SU-DHL-6 (cell line): Measurements from ENCODE around the gene LRRC40.

Experiments used
- EZH2phosphoT487 ChIP-seq: fragments of 200-600 bp; sonication (generic), shearing (Covaris generic); conservative IDR thresholded peaks from 2 replicates; pipeline ENCODE4 v1.6.1; 2018; ENCODE audit warnings: mild to moderate bottlenecking, antibody characterized with exemption, low read length, moderate library complexity, mixed read lengths
- TF ChIP-seq, protein P1 (sequence below): fragments of 200-600 bp; sonication (generic); IDR thresholded peaks from one replicate; pipeline ENCODE4 v1.5.1; 2017; ENCODE audit warnings: antibody characterized with exemption, mild to moderate bottlenecking, low read length, moderate library complexity; ENCODE audit not compliant: insufficient read depth, poor library complexity, severe bottlenecking

DNA sequence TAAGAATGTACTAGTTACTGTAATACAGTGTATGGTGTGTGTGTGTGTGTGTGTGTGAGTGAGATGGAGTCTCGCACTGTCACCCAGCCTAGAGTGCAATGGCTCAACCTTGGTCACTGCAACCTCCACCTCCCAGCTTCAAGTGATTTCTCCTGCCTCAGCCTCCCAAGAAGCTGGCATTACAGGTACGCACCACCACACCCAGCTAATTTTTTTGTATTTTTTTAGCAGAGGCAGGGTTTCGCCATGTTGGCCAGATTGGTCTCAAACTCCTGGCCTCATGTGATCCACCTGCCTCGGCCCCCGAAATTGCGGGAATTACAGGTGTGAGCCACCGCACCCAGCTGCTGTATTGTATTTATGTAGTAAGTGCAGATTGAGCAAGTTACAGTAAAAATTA is 2.9 kb upstream of the LRRC40 start:
- TF ChIP-seq, protein P1, sequence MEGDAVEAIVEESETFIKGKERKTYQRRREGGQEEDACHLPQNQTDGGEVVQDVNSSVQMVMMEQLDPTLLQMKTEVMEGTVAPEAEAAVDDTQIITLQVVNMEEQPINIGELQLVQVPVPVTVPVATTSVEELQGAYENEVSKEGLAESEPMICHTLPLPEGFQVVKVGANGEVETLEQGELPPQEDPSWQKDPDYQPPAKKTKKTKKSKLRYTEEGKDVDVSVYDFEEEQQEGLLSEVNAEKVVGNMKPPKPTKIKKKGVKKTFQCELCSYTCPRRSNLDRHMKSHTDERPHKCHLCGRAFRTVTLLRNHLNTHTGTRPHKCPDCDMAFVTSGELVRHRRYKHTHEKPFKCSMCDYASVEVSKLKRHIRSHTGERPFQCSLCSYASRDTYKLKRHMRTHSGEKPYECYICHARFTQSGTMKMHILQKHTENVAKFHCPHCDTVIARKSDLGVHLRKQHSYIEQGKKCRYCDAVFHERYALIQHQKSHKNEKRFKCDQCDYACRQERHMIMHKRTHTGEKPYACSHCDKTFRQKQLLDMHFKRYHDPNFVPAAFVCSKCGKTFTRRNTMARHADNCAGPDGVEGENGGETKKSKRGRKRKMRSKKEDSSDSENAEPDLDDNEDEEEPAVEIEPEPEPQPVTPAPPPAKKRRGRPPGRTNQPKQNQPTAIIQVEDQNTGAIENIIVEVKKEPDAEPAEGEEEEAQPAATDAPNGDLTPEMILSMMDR, result no peak
- TF ChIP-seq EZH2phosphoT487, result no peak
